Naive thymus-derived CD4-positive, alpha-beta T cell (primary cell): ENCODE results near the gene TIMP2. TPM values are rescaled to one million over a fixed set of nuclear protein-coding genes. Genes with fewer than 3 reads are reported as not detected.
"Not testable (repeated sequence)": the region's sequence is repeated elsewhere in the genome, so short reads cannot be mapped to it uniquely, and the experiment has no call there.

ENCODE experiments used
- ATAC-seq: fragments of 150-1000 bp; cut with Tn5 transposase; 2 replicates; pipeline ENCODE4 v1.10.0; 2021; ENCODE audit warnings: mild to moderate bottlenecking, moderate library complexity
- CTCF ChIA-PET: fragments of 350-600 bp; sonication (Branson Sonifier 250); formaldehyde crosslinking; loops from one replicate; lab custom pipeline; 2021; ENCODE audit warnings: antibody characterized with exemption; lab: Charles Lee
- POLR2A ChIA-PET: fragments of 350-600 bp; sonication (Branson Sonifier 250); formaldehyde crosslinking; loops from one replicate; lab custom pipeline; 2021; ENCODE audit warnings: antibody characterized with exemption, inconsistent platforms; lab: Charles Lee
- DNase-seq, 9 donors: peaks; one replicate each; pipeline versions ENCODE4 v3.0.0 to v3.0.0-alpha.2; 2020 to 2022; ENCODE audit warnings: mixed read lengths in 1 of 9
- H3K27ac ChIP-seq: one replicate; pipeline ENCODE4 v1.7.0; 2013; ENCODE audit warnings: mild to moderate bottlenecking, low read depth, low read length, moderate library complexity
- H3K27me3 ChIP-seq, 2 donors: one replicate each; pipeline ENCODE4 v1.7.0; 2013; ENCODE audit warnings: low read length in 2 of 2, mild to moderate bottlenecking in 2 of 2, moderate library complexity in 2 of 2; ENCODE audit not compliant: control insufficient read depth in 2 of 2, insufficient read depth in 2 of 2
- H3K36me3 ChIP-seq, 3 experiments: 1 replicate in 2 of 3; 2 replicates in 1 of 3; pipeline ENCODE4 v1.7.0; 2013; ENCODE audit warnings: low read length in 3 of 3, mild to moderate bottlenecking in 3 of 3, moderate library complexity in 1 of 3; ENCODE audit not compliant: insufficient read depth in 3 of 3, control insufficient read depth in 2 of 3
- H3K4me1 ChIP-seq, 2 donors: one replicate each; pipeline ENCODE4 v1.7.0; 2013; ENCODE audit warnings: low read length in 2 of 2, mild to moderate bottlenecking in 2 of 2, moderate library complexity in 1 of 2; ENCODE audit not compliant: control insufficient read depth in 2 of 2, insufficient read depth in 2 of 2
- H3K4me3 ChIP-seq: 2 replicates; pipeline ENCODE4 v1.7.0; 2013; ENCODE audit warnings: mild to moderate bottlenecking, low read length
- H3K9me3 ChIP-seq, 3 experiments: 1 replicate in 2 of 3; 2 replicates in 1 of 3; pipeline ENCODE4 v1.7.0; 2013; ENCODE audit warnings: low read length in 3 of 3; ENCODE audit not compliant: control insufficient read depth in 2 of 3
- H3K27ac Mint-ChIP-seq, 9 donors: one replicate each; pipeline ENCODE4 v1.8.0; 2020 to 2022; ENCODE audit warnings: mixed read lengths in 9 of 9, mild to moderate bottlenecking in 8 of 9, moderate library complexity in 5 of 9, inconsistent platforms in 2 of 9
- H3K27me3 Mint-ChIP-seq, 5 donors: one replicate each; pipeline ENCODE4 v1.8.0; 2021 to 2022; ENCODE audit warnings: mixed read lengths in 5 of 5, mild to moderate bottlenecking in 1 of 5
- H3K36me3 Mint-ChIP-seq, 5 donors: one replicate each; pipeline ENCODE4 v1.8.0; 2020 to 2022; ENCODE audit warnings: mixed read lengths in 5 of 5, mild to moderate bottlenecking in 3 of 5, inconsistent platforms in 1 of 5
- H3K4me1 Mint-ChIP-seq, 7 donors: one replicate each; pipeline ENCODE4 v1.8.0; 2020 to 2022; ENCODE audit warnings: mixed read lengths in 7 of 7, mild to moderate bottlenecking in 3 of 7, inconsistent platforms in 1 of 7
- H3K4me3 Mint-ChIP-seq, 10 donors: one replicate each; pipeline ENCODE4 v1.8.0; 2020 to 2022; ENCODE audit warnings: mild to moderate bottlenecking in 10 of 10, mixed read lengths in 10 of 10, moderate library complexity in 6 of 10, inconsistent platforms in 2 of 10
- H3K9me3 Mint-ChIP-seq, 11 donors: one replicate each; pipeline ENCODE4 v1.8.0; 2020 to 2022; ENCODE audit warnings: mixed read lengths in 11 of 11, mild to moderate bottlenecking in 4 of 11, inconsistent platforms in 1 of 11, moderate library complexity in 1 of 11
- intact Hi-C, 2 donors: fragments of 100-400 bp; cut with micrococcal nuclease; formaldehyde crosslinking; loops; one replicate each; pipeline ENCODE4 v1.15.1; 2023
- polyA plus RNA-seq, 2 donors: library from polyadenylated mRNA; unstranded; fragments of 300-500 nt; fragmentation: Illumina TruSeq; gene quantifications; one replicate each; pipeline ENCODE4 v1.2.3, GENCODE V29; 2021
- total RNA-seq, 6 experiments: library from RNA in 5 of 6; stranded (reverse) in 5 of 6; gene quantifications; 1 replicate in 5 of 6; 2 replicates in 1 of 6; pipeline ENCODE4 v1.2.3 and lab custom pipeline; 2021 to 2026

Gene TIMP2
- total and polyA plus RNA-seq, 7 experiments from 2014 or later: 0.23 to 46.1 (median 5.7) TPM

- Mint-ChIP-seq H3K27me3 (peaks cover 0 to 4% (median 0%) of the 10 kb centered on the region in 5 donors), H3K36me3 (peaks cover 0 to 7% (median 0%) of the 10 kb centered on the region in 5 donors), H3K9me3 (no peaks in the 10 kb centered on the region), H3K27ac (peak overlapping the region in 1 of 9 donors; percentile 62), H3K4me1 (peaks cover 0 to 5% (median 3%) of the 10 kb centered on the region in 7 donors), H3K4me3 (no peak overlapping the region)
- ATAC-seq: no peak
- no peaks in the 10 kb centered on the region for H3K36me3 ChIP-seq
- ChIA-PET CTCF (no interaction called here), POLR2A (no interaction called here)
- H3K9me3 ChIP-seq: no peaks in the 10 kb centered on the region
- no peaks in the 10 kb centered on the region for H3K27me3 ChIP-seq
- no peak for DNase-seq
- H3K4me1 ChIP-seq: no peaks in the 10 kb centered on the region
- H3K27ac ChIP-seq: no peak overlapping the region
- no peak overlapping the region for H3K4me3 ChIP-seq
- intact Hi-C loops: no loop called here
These were observed 54.6 kb downstream of the TIMP2 start for GRCh38 chr17:78870621-78871020.

GRCh38 chr17:78868391-78868790, 56.8 kb downstream of the TIMP2 start:
- no peak overlapping the region for H3K4me3 Mint-ChIP-seq

DNA sequence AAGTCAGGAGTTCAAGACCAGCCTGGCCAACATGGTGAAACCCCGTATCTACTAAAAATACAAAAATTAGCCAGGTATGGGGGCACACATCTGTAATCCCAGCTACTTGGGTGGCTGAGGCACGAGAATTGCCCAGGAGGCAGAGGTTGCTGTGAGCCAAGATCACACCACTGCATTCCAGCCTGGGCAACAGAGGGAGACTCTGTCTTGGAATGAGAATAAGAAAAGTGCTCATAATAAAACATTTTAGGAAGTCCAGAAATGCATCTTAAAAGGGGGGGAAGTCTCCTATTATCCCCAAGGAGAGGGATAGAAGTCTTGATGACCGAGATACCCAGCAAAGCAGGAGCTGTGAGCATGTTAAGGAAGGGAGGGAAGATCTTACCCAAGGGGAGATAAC, 58.1 kb downstream of the TIMP2 start:
- intact Hi-C loops: loop anchor here in 1 of 2 donors (5.0 kb wide), 1 partner anchor 55 kb away; no protein-coding TSS in a partner anchor

More at GRCh38 chr17:78868391-78868790, 56.8 kb downstream of the TIMP2 start:
- no peak for DNase-seq
- no peak for ATAC-seq
- Histone ChIP-seq H3K27me3 (no peaks in the 10 kb centered on the region), H3K27ac (no peak overlapping the region), H3K4me1 (no peaks in the 10 kb centered on the region), H3K9me3 (no peaks in the 10 kb centered on the region), H3K36me3 (no peaks in the 10 kb centered on the region), H3K4me3 (no peak overlapping the region)
- Mint-ChIP-seq H3K4me1 (peaks cover 0 to 6% (median 4%) of the 10 kb centered on the region in 7 donors), H3K9me3 (no peaks in the 10 kb centered on the region), H3K27me3 (peaks cover 0 to 4% (median 0%) of the 10 kb centered on the region in 5 donors), H3K27ac (no peak overlapping the region), H3K36me3 (peaks cover 0 to 7% (median 0%) of the 10 kb centered on the region in 5 donors)
- POLR2A ChIA-PET: no interaction called here
- CTCF ChIA-PET: interaction anchor here (0.6 kb wide), 1 partner anchor 122 kb away, joined by 3 read pairs; no protein-coding TSS in a partner anchor
- intact Hi-C loops: loop anchor here in 1 of 2 donors (5.0 kb wide), 1 partner anchor 54 kb away; no protein-coding TSS in a partner anchor

DNA sequence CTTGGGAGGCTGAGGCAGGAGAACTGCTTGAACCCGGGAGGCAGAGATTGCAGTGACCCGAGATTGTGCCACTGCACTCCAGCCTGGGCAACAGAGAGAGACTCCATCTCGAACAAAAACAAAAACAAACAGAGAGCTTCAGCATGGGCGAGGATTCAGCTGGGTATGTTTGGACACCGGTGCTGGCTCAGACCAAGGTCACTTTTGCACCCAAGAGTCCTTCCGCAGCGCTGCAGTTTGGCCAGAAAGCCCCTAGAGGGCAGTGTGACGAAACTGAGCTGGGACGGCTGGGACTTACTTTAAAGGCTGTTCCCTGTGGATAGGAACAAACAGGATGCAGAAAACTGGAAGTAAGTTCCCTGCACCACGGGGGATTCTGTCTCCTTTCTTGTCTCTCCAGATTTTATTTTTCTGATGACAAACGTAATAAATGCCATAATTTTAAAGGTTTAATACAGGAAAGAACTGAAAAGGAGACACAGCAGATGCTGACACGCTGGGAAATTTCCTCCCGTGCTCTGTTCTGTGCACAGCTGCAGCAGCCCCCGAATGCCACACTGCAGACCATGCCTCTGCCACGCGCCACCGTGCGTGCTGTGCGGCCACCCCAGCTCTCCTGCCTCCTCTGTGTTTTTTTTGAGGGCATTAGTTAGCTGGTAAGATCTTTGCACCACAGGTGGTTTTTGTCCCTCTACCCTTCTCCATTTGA, 59.4 kb downstream of the TIMP2 start:
- Mint-ChIP-seq H3K27ac (no peak overlapping the region), H3K36me3 (peaks cover 0 to 7% (median 0%) of the 10 kb centered on the region in 5 donors), H3K4me1 (peaks cover 0 to 6% (median 4%) of the 10 kb centered on the region in 7 donors), H3K9me3 (no peaks in the 10 kb centered on the region), H3K27me3 (peaks cover 0 to 4% (median 0%) of the 10 kb centered on the region in 5 donors), H3K4me3 (no peak overlapping the region)
- DNase-seq: peak in 8 of 9 donors; percentile 31 to 73 (median 50)
- Histone ChIP-seq H3K9me3 (no peaks in the 10 kb centered on the region), H3K4me1 (no peaks in the 10 kb centered on the region), H3K27me3 (no peaks in the 10 kb centered on the region), H3K4me3 (no peak overlapping the region), H3K36me3 (no peaks in the 10 kb centered on the region), H3K27ac (no peak overlapping the region)
- ChIA-PET POLR2A (interaction anchor here (0.7 to 1.2 kb wide), 2 partner anchors 105 to 635 kb away, joined by 3 to 5 read pairs; no protein-coding TSS in a partner anchor), CTCF (interaction anchor here (0.7 to 3.1 kb wide), 16 partner anchors 8 to 208 kb away, joined by 3 to 25 read pairs (median 4); no protein-coding TSS in a partner anchor)
- ATAC-seq: peak; percentile 63
- intact Hi-C loops: loop anchor here (1.0 to 5.0 kb wide), 3 partner anchors 56 to 105 kb away; partner anchors contain the start of gene TIMP2 (in 1 of the 2)

More for the DNA sequence above, 58.1 kb downstream of the TIMP2 start:
- H3K36me3 Mint-ChIP-seq, DNase-seq, H3K4me3 Mint-ChIP-seq, H3K4me1 ChIP-seq, H3K27ac Mint-ChIP-seq, H3K4me3 ChIP-seq, H3K9me3 ChIP-seq, H3K9me3 Mint-ChIP-seq, H3K27me3 Mint-ChIP-seq, H3K4me1 Mint-ChIP-seq, POLR2A ChIA-PET, H3K36me3 ChIP-seq, H3K27me3 ChIP-seq, ATAC-seq, H3K27ac ChIP-seq: not testable (repeated sequence)
- CTCF ChIA-PET: interaction anchor here (1.0 to 3.1 kb wide), 3 partner anchors 25 to 104 kb away, joined by 3 to 25 read pairs (median 5); no protein-coding TSS in a partner anchor

GRCh38 chr17:78864117-78864516, 61.1 kb downstream of the TIMP2 start:
- H3K36me3 Mint-ChIP-seq: no peaks in the 10 kb centered on the region
- intact Hi-C loops: no loop called here

GRCh38 chr17:78862073-78863023, 62.8 kb downstream of the TIMP2 start:
- no peak overlapping the region for H3K4me3 ChIP-seq
- ChIA-PET CTCF (no interaction called here), POLR2A (no interaction called here)
- peak; percentile 92 for ATAC-seq
- H3K9me3 Mint-ChIP-seq: no peaks in the 10 kb centered on the region
- H3K4me3 Mint-ChIP-seq: no peak overlapping the region
- no peak for DNase-seq
- no peaks in the 10 kb centered on the region for H3K4me1 ChIP-seq
- intact Hi-C loops: no loop called here
- peak overlapping the region in 1 of 9 donors; percentile 2 for H3K27ac Mint-ChIP-seq
- H3K27ac ChIP-seq: no peak overlapping the region
- no peaks in the 10 kb centered on the region for H3K9me3 ChIP-seq
- H3K27me3 Mint-ChIP-seq: peaks cover 0 to 4% (median 0%) of the 10 kb centered on the region in 5 donors
- no peaks in the 10 kb centered on the region for H3K27me3 ChIP-seq
- H3K36me3 Mint-ChIP-seq: no peaks in the 10 kb centered on the region
- peaks cover 0 to 6% (median 4%) of the 10 kb centered on the region in 7 donors for H3K4me1 Mint-ChIP-seq
- no peaks in the 10 kb centered on the region for H3K36me3 ChIP-seq

More at GRCh38 chr17:78864117-78864516, 61.1 kb downstream of the TIMP2 start:
- H3K4me1 ChIP-seq: no peaks in the 10 kb centered on the region
- no peaks in the 10 kb centered on the region for H3K36me3 ChIP-seq
- no peaks in the 10 kb centered on the region for H3K27me3 ChIP-seq
- H3K27ac Mint-ChIP-seq: no peak overlapping the region
- ATAC-seq (no peak), DNase-seq (no peak)
- peaks cover 0 to 6% (median 4%) of the 10 kb centered on the region in 7 donors for H3K4me1 Mint-ChIP-seq
- H3K27me3 Mint-ChIP-seq: peaks cover 0 to 5% (median 0%) of the 10 kb centered on the region in 5 donors
- H3K9me3 ChIP-seq: no peaks in the 10 kb centered on the region
- CTCF ChIA-PET: interaction anchor here (0.9 to 3.1 kb wide), 3 partner anchors 107 to 460 kb away, joined by 3 to 25 read pairs (median 3); no protein-coding TSS in a partner anchor
- no peak overlapping the region for H3K4me3 ChIP-seq
- no peaks in the 10 kb centered on the region for H3K9me3 Mint-ChIP-seq
- H3K4me3 Mint-ChIP-seq: no peak overlapping the region
- no peak overlapping the region for H3K27ac ChIP-seq
- POLR2A ChIA-PET: no interaction called here
